Transverse colon (tissue), 4 donors: ENCODE measurements around the gene CTNNA1. TPM values are rescaled to one million over a fixed set of nuclear protein-coding genes. Genes with fewer than 3 reads are reported as not detected.

Experiments
- DNase-seq: peaks from one replicate; pipeline ENCODE4 v3.0.0-alpha.2; 2019
- H3K27ac ChIP-seq, 4 donors: fragments of 200-600 bp; sonication (generic); 2 replicates each; pipeline ENCODE4 v1.5.1; 2016 to 2018; ENCODE audit warnings: inconsistent platforms in 4 of 4
- H3K27me3 ChIP-seq: fragments of 200-600 bp; sonication (generic); 2 replicates; pipeline ENCODE4 v1.5.1; 2017; ENCODE audit warnings: inconsistent platforms
- H3K36me3 ChIP-seq, 4 donors: fragments of 200-600 bp; sonication (generic); 2 replicates each; pipeline ENCODE4 v1.5.1; 2017 to 2019; ENCODE audit warnings: inconsistent platforms in 4 of 4
- H3K4me1 ChIP-seq, 4 donors: fragments of 200-600 bp; sonication (generic); 2 replicates each; pipeline ENCODE4 v1.5.1; 2017 to 2020; ENCODE audit warnings: inconsistent platforms in 4 of 4
- H3K4me3 ChIP-seq, 4 donors: fragments of 200-600 bp; sonication (generic); 1 replicate in 1 of 4; 2 replicates in 3 of 4; pipeline versions ENCODE4 v1.5.1 to v1.6.1; 2017 to 2019; ENCODE audit warnings: inconsistent platforms in 4 of 4
- H3K9me3 ChIP-seq, 2 donors: fragments of 200-600 bp; sonication (generic); 2 replicates each; pipeline ENCODE4 v1.5.1; 2017 to 2019; ENCODE audit warnings: inconsistent platforms in 2 of 2
- CTCF ChIP-seq, 5 experiments: fragments of 200-600 bp in 3 of 5; fragments of 450-650 bp in 2 of 5; sonication (generic) in 3 of 5; IDR thresholded peaks; 1 replicate in 2 of 5; 2 replicates in 3 of 5; pipeline ENCODE4 v1.5.1; 2016 to 2017; ENCODE audit warnings: antibody characterized with exemption in 5 of 5, inconsistent platforms in 3 of 5, mild to moderate bottlenecking in 2 of 5, moderate library complexity in 1 of 5
- EP300 ChIP-seq: sonication (generic); formaldehyde crosslinking; IDR thresholded peaks from one replicate; pipeline ENCODE4 v1.6.1; 2017; ENCODE audit warnings: antibody characterized with exemption, low read depth
- POLR2A ChIP-seq: fragments of 450-650 bp; IDR thresholded peaks from one replicate; pipeline ENCODE4 v1.6.1; 2016; ENCODE audit warnings: antibody characterized with exemption, mild to moderate bottlenecking, moderate library complexity
- POLR2AphosphoS5 ChIP-seq, 3 donors: sonication (generic); formaldehyde crosslinking; IDR thresholded peaks; one replicate each; pipeline ENCODE4 v1.6.1; 2016; ENCODE audit warnings: antibody characterized with exemption in 3 of 3
- WGBS, 2 donors: methylation state at CpG; one replicate each; pipeline ENCODE4 v1.1.5; 2018; ENCODE audit warnings: low coverage in 1 of 2; 5-methylcytosine and 5-hydroxymethylcytosine counted together
- in situ Hi-C, 4 donors: fragments of 200-750 bp; cut with MboI; loops; one replicate each; pipeline versions ENCODE4 v1.15.0 to v1.15.1; 2017; ENCODE audit warnings: low sequenced_read_pairs in 3 of 4, low pct_ligation_motif_present in 1 of 4, low pct_unique_long_range_greater_than_20kb in 1 of 4
- intact Hi-C: fragments of 100-400 bp; cut with DNase I; formaldehyde crosslinking; loops from one replicate; pipeline ENCODE4 v1.15.1; 2023; ENCODE audit warnings: low total_unique reads
- total RNA-seq, 4 donors: library from RNA; depleted of rRNA; stranded (reverse); fragments of >200 nt; gene quantifications; one replicate each; pipeline ENCODE4 v1.1.0, GENCODE V29; 2016

Gene CTNNA1
- total RNA-seq, 4 donors from 2014 or later, result 272 to 381 (median 316) TPM

GRCh38 chr5:138737494-138738265, 15.5 kb upstream of the CTNNA1 start:
- intact Hi-C loops (no loop called here), in situ Hi-C loops (no loop called here)
- H3K27me3 ChIP-seq, result no peaks in the 10 kb centered on the region
- peaks cover 0 to 9% (median 2%) of the 10 kb centered on the region in 4 donors for H3K4me1 ChIP-seq
- 96 to 100% methylated on average over 1 to 2 of the region's 2 CpGs for WGBS, 2 donors
- H3K27ac ChIP-seq, result no peak overlapping the region
- no peak for DNase-seq
- TF ChIP-seq POLR2A (no peak), EP300 (no peak), CTCF (IDR thresholded peaks at IDR 0.05) (no peak), POLR2AphosphoS5 (IDR thresholded peaks at IDR 0.05) (no peak)
- H3K9me3 ChIP-seq, result no peaks in the 10 kb centered on the region
- H3K36me3 ChIP-seq, result no peaks in the 10 kb centered on the region
- no peak overlapping the region for H3K4me3 ChIP-seq

DNA sequence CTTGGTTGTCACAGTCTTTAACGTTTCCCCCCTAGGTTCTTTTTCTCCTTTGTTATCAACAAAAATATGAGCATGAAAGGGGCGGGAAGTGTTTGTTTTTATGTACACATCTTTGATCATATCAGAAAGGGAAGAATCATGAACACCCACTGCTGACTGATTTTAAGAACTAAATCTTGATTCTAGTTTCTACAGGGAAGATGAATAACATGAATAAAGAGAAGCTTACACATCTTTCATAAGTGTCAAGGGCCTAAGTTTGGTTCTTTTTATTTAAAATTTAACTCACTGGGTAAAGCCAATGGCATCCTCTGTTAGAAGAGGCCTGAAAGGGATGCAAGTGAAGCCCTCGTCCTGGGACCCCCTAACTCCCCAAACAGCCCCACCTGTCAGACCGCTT, 14.8 kb upstream of the CTNNA1 start:
- Histone ChIP-seq H3K4me3 (no peak overlapping the region), H3K27ac (no peak overlapping the region), H3K9me3 (no peaks in the 10 kb centered on the region), H3K4me1 (peaks cover 0 to 9% (median 2%) of the 10 kb centered on the region in 4 donors), H3K27me3 (no peaks in the 10 kb centered on the region), H3K36me3 (no peaks in the 10 kb centered on the region)
- intact Hi-C loops, result no loop called here
- 68 to 78% methylated on average over 4 of the region's 4 CpGs for WGBS, 2 donors
- no peak for TF ChIP-seq EP300
- no peak for TF ChIP-seq POLR2AphosphoS5 (IDR thresholded peaks at IDR 0.05)
- no peak for TF ChIP-seq POLR2A
- TF ChIP-seq CTCF (IDR thresholded peaks at IDR 0.05), result no peak
- no peak for DNase-seq
- in situ Hi-C loops, result no loop called here

- no peaks in the 10 kb centered on the region for H3K9me3 ChIP-seq
- no peak overlapping the region for H3K27ac ChIP-seq
- in situ Hi-C loops, result no loop called here
- TF ChIP-seq POLR2A (no peak), POLR2AphosphoS5 (IDR thresholded peaks at IDR 0.05) (no peak), EP300 (no peak), CTCF (IDR thresholded peaks at IDR 0.05) (no peak)
- no peak for DNase-seq
- H3K4me1 ChIP-seq, result peaks cover 0 to 9% (median 2%) of the 10 kb centered on the region in 4 donors
- no peaks in the 10 kb centered on the region for H3K36me3 ChIP-seq
- intact Hi-C loops, result no loop called here
- no peaks in the 10 kb centered on the region for H3K27me3 ChIP-seq
- H3K4me3 ChIP-seq, result no peak overlapping the region
- 95 to 100% methylated on average over 1 of the region's 1 CpG for WGBS, 2 donors
These were observed 13.3 kb upstream of the CTNNA1 start for GRCh38 chr5:138739938-138740337.

DNA sequence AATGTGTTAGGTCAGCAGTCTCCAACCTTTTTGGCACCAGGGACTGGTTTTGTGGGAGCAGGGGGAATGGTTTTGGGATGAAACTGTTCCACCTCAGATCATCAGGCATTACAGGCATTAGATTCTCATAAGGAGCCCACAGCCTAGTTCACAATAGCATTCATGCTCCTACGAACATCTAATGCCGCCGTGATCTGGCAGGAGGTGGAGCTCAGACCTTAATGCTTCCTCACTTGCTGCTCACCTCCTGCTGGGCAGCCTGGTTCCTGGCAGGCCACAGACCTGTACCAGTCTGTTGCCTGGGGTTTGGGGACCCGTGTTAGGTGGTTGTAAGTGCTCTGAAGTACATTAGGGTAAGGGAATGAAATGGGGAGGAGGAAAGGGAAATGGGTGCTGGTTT, 9.7 kb upstream of the CTNNA1 start:
- no peaks in the 10 kb centered on the region for H3K27me3 ChIP-seq
- no peak for DNase-seq
- H3K27ac ChIP-seq, result no peak overlapping the region
- in situ Hi-C loops, result no loop called here
- intact Hi-C loops, result no loop called here
- TF ChIP-seq CTCF (IDR thresholded peaks at IDR 0.05) (no peak), POLR2AphosphoS5 (IDR thresholded peaks at IDR 0.05) (no peak), POLR2A (no peak), EP300 (no peak)
- H3K4me1 ChIP-seq, result peaks cover 0 to 9% (median 2%) of the 10 kb centered on the region in 4 donors
- 92% methylated on average over 4 of the region's 4 CpGs; no CpG with 5 or more reads in 1 of the 2 donors for WGBS, 2 donors
- H3K9me3 ChIP-seq, result no peaks in the 10 kb centered on the region
- no peaks in the 10 kb centered on the region for H3K36me3 ChIP-seq
- H3K4me3 ChIP-seq, result no peak overlapping the region
